CD4-positive, alpha-beta T cell treated with Interleukin-4 for 4 hours (primary cell): ENCODE measurements around the gene GAN.
A peak's percentile ranks its signal among the peaks of the same experiment; 100 is the strongest.
"Not testable (repeated sequence)": the region's sequence is repeated elsewhere in the genome, so short reads cannot be mapped to it uniquely, and the experiment has no call there.

Experiments used
- DNase-seq: peaks from one replicate; pipeline ENCODE4 v3.0.0-alpha.2; 2020

GAN gene

GRCh38 chr16:81310045-81310644 is 4.6 kb upstream of the GAN start:
- no peak for DNase-seq

GRCh38 chr16:81311762-81312161 is 3.0 kb upstream of the GAN start:
- DNase-seq: no peak

GRCh38 chr16:81313701-81314602 is 810 bp upstream of the GAN start:
- DNase-seq: no peak

GRCh38 chr16:81315271-81316175 is 761 bp downstream of the GAN start:
- DNase-seq: peak; percentile 18

- no peak for DNase-seq
Observed at GRCh38 chr16:81316176-81316496, 1.4 kb downstream of the GAN start.

- no peak for DNase-seq
Observed at GRCh38 chr16:81318711-81319110, 3.9 kb downstream of the GAN start.

- no peak for DNase-seq
Observed at GRCh38 chr16:81319221-81319912, 4.6 kb downstream of the GAN start.

- no peak for DNase-seq
Observed at GRCh38 chr16:81321039-81321438, 6.3 kb downstream of the GAN start.

- no peak for DNase-seq
Observed at GRCh38 chr16:81321536-81321935, 6.8 kb downstream of the GAN start.

GRCh38 chr16:81324808-81325207 is 10.0 kb downstream of the GAN start:
- DNase-seq: no peak

GRCh38 chr16:81327011-81327410 is 12.2 kb downstream of the GAN start:
- DNase-seq: no peak

GRCh38 chr16:81327447-81328196 is 12.9 kb downstream of the GAN start:
- no peak for DNase-seq

- no peak for DNase-seq
Observed at GRCh38 chr16:81329947-81330346, 15.2 kb downstream of the GAN start.

- DNase-seq: no peak
Observed at GRCh38 chr16:81333356-81333755, 18.6 kb downstream of the GAN start.

- no peak for DNase-seq
Observed at GRCh38 chr16:81335669-81336068, 20.9 kb downstream of the GAN start.

- no peak for DNase-seq
Observed at GRCh38 chr16:81337097-81337496, 22.3 kb downstream of the GAN start.

GRCh38 chr16:81345172-81345571 is 30.4 kb downstream of the GAN start:
- DNase-seq: not testable (repeated sequence)

GRCh38 chr16:81347425-81347824 is 32.7 kb downstream of the GAN start:
- no peak for DNase-seq

GRCh38 chr16:81349608-81350305 is 35.0 kb downstream of the GAN start:
- no peak for DNase-seq

GRCh38 chr16:81350306-81350615 is 35.5 kb downstream of the GAN start:
- DNase-seq: no peak

GRCh38 chr16:81353895-81354294 is 39.1 kb downstream of the GAN start:
- no peak for DNase-seq
